ENCODE data around the gene TEKT3.

TEKT3 gene

DNA sequence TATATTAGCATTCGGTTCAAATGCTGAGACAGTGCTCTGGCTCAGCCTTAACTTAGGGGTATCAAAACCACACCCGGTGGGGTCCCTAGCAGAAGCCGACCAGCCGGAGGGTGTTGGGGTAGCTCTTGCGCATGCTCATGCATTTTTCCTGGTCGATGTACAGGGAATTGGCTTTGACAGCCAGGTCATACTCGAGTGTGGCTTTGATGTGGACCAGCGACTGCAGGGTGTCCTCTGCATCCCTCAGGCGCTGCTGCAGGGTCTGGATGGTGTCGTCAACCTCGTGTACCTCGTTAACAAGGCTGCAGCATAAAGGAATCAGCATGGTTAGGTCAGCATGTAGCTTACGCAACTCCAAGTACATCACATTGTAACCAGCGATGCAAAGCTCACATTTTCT, 37.5 kb downstream of the TEKT3 start:
- TF ChIP-seq, protein P1, sequence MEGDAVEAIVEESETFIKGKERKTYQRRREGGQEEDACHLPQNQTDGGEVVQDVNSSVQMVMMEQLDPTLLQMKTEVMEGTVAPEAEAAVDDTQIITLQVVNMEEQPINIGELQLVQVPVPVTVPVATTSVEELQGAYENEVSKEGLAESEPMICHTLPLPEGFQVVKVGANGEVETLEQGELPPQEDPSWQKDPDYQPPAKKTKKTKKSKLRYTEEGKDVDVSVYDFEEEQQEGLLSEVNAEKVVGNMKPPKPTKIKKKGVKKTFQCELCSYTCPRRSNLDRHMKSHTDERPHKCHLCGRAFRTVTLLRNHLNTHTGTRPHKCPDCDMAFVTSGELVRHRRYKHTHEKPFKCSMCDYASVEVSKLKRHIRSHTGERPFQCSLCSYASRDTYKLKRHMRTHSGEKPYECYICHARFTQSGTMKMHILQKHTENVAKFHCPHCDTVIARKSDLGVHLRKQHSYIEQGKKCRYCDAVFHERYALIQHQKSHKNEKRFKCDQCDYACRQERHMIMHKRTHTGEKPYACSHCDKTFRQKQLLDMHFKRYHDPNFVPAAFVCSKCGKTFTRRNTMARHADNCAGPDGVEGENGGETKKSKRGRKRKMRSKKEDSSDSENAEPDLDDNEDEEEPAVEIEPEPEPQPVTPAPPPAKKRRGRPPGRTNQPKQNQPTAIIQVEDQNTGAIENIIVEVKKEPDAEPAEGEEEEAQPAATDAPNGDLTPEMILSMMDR (IDR thresholded peaks at IDR 0.05; ENCODE audit: low read depth, low read length) = no peak
- H3K4me3 ChIP-seq (ENCODE audit: low read depth, low read length) = no peak overlapping the region
- no peaks in the 10 kb centered on the region for H3K36me3 ChIP-seq
- no peak overlapping the region for H3K27ac ChIP-seq
- DNase-seq = no peak
- H3K27me3 ChIP-seq (ENCODE audit: insufficient read depth, low read depth, severe bottlenecking) = peaks cover 6% of the 10 kb centered on the region
- H3K9me3 ChIP-seq (ENCODE audit: severe bottlenecking) = no peaks in the 10 kb centered on the region

DNA sequence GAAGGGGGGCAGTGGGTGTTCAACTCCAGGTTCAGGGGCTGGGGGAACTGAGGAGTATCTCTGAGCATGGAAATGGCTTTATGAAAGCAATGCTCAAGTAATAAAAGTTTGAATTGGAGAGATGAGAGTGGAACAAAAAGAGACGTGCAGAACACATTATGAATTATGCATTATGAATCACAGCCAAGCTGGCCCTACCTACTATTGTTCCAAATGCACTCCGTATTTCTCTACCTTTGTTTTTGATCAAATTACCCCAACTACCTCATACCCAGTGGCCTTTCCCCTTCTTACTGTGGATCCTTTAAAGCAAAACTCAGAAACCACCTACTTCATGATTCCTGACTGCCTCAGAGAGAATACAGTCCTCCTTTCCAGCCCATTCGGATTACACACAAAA, 38.1 kb downstream of the TEKT3 start:
- Histone ChIP-seq H3K27ac (no peak overlapping the region), H3K36me3 (no peaks in the 10 kb centered on the region), H3K27me3 (ENCODE audit: insufficient read depth, low read depth, severe bottlenecking) (peaks cover 6% of the 10 kb centered on the region), H3K9me3 (ENCODE audit: severe bottlenecking) (no peaks in the 10 kb centered on the region), H3K4me3 (ENCODE audit: low read depth, low read length) (no peak overlapping the region)
- no peak for DNase-seq
- TF ChIP-seq, protein P1 (IDR thresholded peaks at IDR 0.05; ENCODE audit: low read depth, low read length) = no peak

DNA sequence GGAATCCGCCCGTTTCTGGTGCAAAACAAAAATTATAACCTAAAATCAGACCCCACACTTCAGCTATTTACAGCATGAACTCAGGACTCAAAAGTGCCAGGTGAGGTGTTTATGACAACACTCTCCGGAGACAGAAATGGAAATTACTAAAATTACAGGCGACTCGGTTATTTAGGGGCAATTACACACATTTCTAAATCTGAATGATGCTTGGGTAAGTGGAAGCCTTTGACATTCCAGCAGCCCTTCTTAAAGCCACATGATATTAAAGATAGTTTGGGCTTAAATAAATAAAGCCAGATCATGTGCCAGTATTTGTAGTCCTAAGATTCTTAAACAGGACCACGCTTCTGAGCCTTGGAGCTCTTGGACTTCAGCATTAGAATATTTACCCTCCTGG, 39.6 kb downstream of the TEKT3 start:
- H3K9me3 ChIP-seq (ENCODE audit: severe bottlenecking) = no peaks in the 10 kb centered on the region
- H3K27ac ChIP-seq = no peak overlapping the region
- H3K4me3 ChIP-seq (ENCODE audit: low read depth, low read length) = no peak overlapping the region
- no peak for DNase-seq
- TF ChIP-seq, protein P1 (IDR thresholded peaks at IDR 0.05; ENCODE audit: low read depth, low read length) = no peak
- H3K27me3 ChIP-seq (ENCODE audit: insufficient read depth, low read depth, severe bottlenecking) = peaks cover 6% of the 10 kb centered on the region
- no peaks in the 10 kb centered on the region for H3K36me3 ChIP-seq

DNA sequence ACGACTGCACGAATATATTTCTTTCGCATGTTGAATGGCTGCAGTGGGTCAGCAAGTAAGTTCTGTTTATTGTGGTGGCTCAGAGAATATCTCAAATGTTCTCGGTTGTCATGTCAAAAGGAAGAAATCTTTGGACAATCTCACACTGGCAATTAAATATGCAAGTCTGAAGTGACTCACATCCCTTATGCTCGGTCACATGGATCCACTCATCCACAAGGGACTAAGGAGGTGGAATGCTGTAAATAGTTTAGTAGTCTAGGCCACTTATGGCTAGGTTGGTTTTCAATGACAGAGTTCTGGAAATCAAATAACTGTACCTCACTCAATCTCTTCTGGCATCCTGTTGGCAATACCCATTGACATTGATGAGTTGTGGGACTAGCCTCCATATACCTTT, 43.2 kb downstream of the TEKT3 start:
- TF ChIP-seq, protein P1 (IDR thresholded peaks at IDR 0.05; ENCODE audit: low read depth, low read length) = no peak
- no peak for DNase-seq
- no peak overlapping the region for H3K27ac ChIP-seq
- no peak overlapping the region for H3K4me3 ChIP-seq (ENCODE audit: low read depth, low read length)
- H3K9me3 ChIP-seq (ENCODE audit: severe bottlenecking) = no peaks in the 10 kb centered on the region
- H3K36me3 ChIP-seq = no peaks in the 10 kb centered on the region
- H3K27me3 ChIP-seq (ENCODE audit: insufficient read depth, low read depth, severe bottlenecking) = peaks cover 4% of the 10 kb centered on the region

DNA sequence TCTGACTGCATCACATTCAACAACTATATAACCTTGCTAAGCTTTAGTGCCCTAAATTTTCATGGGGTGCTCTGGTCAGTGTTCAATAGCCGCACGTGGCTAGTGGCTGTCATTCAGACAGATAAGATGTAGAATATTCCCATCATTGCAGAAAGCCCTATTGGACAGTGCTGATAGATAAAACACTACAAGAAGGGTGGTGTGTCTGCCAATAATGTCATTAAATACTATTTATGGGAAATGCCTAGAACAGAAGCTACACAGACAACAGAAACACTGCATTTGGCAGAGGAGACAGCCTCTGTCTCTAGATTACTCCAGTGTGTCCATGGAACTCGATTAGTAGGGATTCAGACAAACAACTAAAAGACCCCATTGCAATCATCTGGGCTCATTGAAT, 47.8 kb downstream of the TEKT3 start:
- no peaks in the 10 kb centered on the region for H3K36me3 ChIP-seq
- DNase-seq = no peak
- no peaks in the 10 kb centered on the region for H3K27me3 ChIP-seq (ENCODE audit: insufficient read depth, low read depth, severe bottlenecking)
- TF ChIP-seq, protein P1 (IDR thresholded peaks at IDR 0.05; ENCODE audit: low read depth, low read length) = no peak
- no peak overlapping the region for H3K27ac ChIP-seq
- no peaks in the 10 kb centered on the region for H3K9me3 ChIP-seq (ENCODE audit: severe bottlenecking)
- H3K4me3 ChIP-seq (ENCODE audit: low read depth, low read length) = no peak overlapping the region

DNA sequence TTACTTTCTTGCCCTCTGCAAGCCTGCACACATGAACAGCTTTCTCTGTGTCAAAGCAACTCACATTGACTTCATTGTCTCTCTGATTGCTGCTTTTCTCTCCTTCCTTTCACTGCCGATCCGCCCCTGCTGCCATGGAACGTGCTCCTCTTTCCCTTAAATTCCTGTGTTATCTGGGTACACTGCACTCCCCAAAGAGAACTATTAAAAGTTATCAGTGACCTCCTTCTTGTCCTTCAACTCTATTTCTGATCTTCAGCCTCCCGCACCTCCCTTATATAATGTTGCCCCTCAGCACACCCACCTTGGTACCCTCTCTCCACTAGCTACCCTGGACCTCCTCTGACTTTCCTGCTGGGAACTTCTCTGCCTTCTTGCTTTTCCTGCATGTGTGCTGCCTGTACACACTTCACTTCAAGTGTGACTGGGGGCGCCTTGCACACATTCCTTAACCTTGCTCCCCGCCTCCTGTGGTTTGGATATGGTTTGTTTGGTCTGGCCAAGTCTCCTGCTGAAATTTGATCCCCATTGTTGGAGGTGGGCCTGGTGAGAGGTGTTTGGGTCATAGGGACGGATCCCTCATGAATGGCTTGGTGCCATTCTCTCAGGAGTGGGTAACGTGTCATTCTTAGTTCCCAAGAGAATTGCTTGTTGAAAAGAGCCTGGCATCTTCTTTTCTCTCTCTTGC, 49.6 kb downstream of the TEKT3 start:
- no peak overlapping the region for H3K4me3 ChIP-seq (ENCODE audit: low read depth, low read length)
- H3K9me3 ChIP-seq (ENCODE audit: severe bottlenecking) = no peaks in the 10 kb centered on the region
- H3K36me3 ChIP-seq = no peaks in the 10 kb centered on the region
- DNase-seq = no peak
- peaks cover 4% of the 10 kb centered on the region for H3K27me3 ChIP-seq (ENCODE audit: insufficient read depth, low read depth, severe bottlenecking)
- no peak overlapping the region for H3K27ac ChIP-seq
- TF ChIP-seq, protein P1 (IDR thresholded peaks at IDR 0.05; ENCODE audit: low read depth, low read length) = no peak

Measured in WERI-Rb-1 (cell line).